ENCODE measurements around the gene SORCS2.

Gene SORCS2

DNA sequence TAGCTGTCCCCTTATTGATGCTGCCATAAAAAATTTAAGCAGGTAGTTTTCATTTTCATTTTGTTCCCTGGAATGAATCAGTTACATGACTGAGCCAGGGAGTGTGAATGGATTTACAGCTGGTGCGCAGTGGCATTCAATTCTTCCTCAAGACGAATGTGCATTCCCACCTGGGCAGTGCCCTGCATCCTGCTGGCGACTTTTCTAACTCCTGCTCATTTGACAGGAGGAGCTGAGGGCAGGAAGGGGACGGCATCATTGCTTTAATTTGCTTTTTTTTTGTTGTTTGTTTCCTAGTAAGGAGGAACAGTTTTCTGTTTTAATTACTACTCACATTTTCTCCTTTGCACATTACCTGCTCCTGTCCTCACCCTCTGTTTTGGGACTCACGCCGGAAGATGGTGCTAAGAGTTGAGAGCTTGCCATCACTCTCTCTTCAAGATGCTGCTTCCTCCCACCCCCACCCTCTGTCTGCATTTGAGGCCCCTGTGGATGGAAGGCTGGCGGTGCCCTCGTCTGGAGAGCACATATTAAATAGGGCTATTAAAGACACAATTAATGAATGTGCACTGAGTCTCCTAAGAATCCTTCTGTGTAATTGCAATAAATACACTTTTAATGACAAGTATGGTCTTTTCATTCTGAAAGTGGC lies 206.6 kb downstream of the SORCS2 start:
- DNase-seq = no peak

DNA sequence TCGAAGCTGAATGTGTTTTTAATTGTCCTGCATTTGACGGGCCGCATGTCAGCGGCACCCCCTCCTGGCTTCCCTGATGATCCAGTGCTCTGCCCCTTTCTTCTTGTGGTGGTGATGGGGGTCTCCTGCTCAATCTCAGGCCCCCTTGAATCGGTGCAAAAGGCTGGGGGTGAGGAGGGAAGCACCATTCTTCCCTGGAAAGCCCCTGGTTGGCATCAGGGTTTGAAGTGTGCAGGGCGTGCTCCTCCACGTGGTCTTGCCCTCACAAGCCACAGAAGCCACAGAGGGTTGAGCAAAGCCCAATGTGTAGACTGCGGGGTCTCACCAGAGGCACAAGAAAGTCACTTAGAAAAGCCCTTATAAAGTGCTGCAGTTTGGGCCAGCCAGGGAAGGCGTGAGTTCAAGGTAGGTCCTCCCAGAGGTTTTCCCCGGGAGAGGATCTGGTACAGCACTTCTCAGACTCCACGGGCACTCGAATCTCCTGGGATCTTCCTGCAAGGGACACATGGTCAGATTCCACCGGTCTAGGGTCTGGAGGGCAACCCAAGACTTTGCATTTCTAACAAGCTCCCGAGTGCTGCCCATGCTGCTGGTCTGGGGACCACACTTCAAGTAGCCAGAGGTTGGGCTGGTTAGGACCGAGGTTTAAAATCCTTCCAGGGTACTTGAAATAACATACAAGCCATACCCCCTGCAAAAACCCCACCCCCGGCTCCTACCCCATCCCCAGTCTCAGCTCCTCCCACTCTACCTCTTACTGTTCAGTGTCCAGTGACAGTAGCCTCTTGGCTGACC lies 207.3 kb downstream of the SORCS2 start:
- DNase-seq = no peak

DNA sequence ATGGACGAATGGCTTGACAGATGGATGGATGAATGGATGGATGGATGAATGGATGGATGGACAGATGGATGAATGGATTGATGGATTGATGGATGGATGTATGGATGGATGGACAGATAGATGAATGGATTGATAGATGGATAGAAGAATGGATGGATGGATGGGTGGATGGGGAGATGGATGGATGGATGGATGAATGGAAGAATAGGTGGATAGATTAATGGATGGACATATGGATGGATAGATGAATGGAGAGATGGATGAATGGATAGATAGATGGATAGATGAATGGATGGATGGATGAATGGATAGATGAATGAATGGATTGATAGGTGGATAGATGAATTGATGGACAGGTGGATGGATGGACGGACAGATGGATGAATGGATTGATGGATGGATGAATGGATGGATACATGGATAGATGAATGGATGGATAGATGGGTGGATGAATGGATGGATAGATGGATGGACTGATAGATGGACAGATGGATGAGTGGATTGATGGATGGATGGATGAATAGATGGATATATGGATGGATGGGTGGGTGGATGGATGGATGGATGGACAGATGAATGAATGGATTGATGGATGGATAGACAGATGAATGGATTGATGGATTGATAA lies 208.4 kb downstream of the SORCS2 start:
- DNase-seq = no peak

DNA sequence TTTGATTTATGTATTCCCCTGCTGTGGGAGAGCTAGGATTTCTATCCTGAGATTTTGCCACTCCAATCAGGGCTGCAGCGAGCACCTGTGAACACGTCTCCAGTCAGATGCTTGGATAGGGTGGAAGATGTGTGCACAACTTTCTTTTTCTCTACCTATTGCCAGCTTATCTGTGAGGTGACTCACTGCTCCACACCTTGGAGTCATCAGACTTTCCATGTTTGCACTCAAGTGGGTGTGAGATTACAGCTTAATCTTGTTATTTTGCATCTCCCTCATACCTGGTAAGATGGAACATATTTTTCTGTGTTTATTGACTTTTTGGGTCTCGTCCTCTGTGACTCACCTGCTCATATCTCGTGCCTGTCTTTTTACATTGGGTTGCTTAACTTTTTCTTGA lies 210.2 kb downstream of the SORCS2 start:
- no peak for DNase-seq

DNA sequence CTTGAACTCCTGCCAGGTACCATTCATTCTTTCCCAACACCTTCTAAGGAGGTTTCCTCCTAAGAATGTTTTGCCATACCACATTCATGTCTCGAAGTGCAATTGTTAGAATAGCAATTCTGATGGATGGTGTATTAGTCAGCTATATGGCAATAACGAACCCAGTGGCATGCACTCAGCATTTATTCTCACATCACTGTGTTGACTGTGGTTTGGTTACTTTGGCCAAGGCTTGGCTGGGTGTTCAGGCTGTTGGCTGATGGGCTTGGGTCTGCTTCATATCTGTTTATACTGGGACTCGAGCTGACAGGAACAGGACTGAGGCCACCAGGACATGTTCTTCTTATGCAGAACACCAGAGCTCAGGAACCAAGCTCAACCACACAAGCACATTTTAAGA lies 210.7 kb downstream of the SORCS2 start:
- no peak for DNase-seq

DNA sequence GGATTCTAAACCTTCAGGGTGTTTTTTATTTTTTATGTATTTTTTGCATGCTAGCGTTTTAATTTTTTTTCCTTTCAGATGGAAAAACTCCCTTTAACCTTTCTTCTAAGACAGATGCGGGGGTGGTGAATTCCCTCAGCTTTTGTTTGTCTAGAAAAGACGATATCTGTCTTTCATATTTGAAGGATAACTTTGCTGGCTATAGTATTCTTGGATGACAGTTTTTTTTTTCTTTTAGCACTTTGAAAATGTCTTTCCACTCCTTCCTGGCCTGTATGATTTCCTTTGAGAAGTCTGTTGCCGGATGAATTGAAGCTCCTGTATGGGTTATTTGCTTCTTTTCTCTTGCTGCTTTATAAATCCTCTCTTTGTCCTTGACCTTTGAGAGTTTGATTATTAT lies 215.8 kb downstream of the SORCS2 start:
- no peak for DNase-seq

DNA sequence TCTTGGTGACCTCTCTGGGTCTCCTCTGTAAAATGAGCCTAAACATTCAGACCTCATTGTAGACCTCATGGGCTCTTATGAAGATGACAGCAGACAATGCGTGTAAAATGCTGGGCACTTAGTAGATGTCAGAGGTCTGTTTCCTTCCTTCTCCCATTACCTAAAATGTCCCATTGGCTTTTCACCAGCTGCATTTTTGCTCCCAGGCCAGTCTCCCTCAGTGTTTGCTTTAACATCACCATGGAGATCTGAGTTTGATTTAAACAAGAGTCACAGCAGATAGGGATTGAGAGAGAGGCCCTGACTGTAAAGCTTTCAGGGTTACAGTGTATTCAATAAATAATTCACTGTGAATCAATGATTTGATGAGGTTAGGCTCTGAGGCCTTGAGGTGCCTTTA lies 218.1 kb downstream of the SORCS2 start:
- no peak for DNase-seq

DNA sequence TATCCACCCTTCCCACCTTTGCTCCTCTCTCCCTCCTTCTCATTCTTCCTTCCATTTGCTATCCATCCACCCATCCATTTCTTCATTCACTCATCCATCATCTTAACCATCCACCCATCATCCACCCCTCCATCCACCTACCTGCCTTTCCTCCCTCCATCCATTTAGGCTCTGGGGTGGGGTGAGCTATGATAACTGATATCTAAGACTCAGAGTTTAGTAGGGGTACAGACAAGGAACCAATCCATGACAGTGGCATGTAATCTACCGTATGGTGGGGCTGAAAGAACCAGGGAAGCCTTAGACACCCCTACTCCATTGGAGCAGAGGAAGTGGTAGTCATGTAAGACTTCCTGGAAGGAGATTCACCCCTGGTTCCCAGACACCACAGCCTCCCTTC lies 219.2 kb downstream of the SORCS2 start:
- DNase-seq = no peak

DNA sequence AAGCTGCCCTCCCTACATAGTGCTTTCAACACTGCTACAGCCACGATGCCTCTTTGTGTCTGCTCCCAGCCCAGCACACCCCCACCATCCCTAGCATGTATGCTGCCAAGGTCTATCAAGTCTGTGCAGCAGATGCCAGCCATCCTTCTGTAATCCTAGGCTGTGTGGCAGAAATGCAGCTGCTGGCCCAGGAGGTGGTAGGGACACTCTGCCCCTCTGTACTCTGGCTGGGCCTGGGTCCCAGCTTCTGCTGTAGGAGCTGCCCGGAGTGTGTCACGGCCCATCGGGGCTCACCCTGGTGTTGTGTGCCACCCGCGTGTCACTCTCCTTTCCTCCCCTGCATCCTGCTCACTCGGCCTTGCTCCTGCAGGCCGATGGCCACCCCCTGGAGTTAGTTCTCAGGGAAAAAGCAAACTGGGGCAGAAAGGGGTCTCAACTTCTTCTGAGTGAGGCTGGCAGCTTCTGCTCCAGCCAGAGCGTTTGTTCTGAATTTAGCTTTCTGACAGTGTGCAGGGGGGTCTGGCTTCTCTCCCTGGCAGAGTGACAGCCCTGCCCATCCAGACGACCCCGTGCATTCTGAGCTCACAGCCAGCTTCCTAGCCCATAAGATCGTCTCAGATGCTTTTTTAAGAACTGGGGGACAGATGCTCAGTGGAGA lies 219.7 kb downstream of the SORCS2 start:
- no peak for DNase-seq

DNA sequence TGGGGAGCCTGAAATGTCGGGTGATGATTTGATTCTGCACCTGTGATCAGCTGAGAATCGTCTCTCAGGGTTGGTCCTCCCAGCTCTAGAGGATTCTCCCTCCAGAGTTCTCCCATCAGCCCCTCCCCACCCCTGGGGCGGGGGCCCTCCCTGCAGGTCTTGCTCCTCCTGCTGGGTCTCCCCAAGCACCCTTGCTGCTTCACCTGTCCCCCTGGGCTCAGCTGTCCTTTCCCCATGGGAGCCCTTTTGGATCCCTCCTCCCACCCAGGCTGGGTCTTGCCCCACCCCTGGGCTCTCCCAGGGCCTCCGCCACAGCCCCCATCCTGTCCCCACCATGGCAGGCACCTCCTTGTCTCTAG lies 220.2 kb downstream of the SORCS2 start:
- no peak for DNase-seq

DNA sequence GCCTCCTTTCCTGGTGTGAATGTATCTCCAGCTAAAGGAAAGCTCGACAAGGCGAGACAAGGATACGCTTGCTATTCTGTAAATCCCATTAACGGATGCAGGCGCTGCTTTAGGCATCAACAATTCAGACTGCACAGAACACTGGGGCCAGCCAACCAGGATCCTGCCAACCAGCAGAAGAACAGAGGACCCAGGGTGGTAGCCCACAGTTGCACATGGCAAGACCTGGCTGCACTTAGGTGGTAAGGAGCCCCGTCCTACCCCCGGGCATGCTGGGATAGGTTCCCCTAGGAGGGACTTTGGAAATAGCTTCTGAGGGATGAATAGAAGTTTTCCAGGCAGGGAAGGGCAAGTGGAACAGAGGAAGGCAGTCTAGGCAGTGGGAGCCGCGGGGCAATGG lies 221.7 kb downstream of the SORCS2 start:
- DNase-seq = no peak

DNA sequence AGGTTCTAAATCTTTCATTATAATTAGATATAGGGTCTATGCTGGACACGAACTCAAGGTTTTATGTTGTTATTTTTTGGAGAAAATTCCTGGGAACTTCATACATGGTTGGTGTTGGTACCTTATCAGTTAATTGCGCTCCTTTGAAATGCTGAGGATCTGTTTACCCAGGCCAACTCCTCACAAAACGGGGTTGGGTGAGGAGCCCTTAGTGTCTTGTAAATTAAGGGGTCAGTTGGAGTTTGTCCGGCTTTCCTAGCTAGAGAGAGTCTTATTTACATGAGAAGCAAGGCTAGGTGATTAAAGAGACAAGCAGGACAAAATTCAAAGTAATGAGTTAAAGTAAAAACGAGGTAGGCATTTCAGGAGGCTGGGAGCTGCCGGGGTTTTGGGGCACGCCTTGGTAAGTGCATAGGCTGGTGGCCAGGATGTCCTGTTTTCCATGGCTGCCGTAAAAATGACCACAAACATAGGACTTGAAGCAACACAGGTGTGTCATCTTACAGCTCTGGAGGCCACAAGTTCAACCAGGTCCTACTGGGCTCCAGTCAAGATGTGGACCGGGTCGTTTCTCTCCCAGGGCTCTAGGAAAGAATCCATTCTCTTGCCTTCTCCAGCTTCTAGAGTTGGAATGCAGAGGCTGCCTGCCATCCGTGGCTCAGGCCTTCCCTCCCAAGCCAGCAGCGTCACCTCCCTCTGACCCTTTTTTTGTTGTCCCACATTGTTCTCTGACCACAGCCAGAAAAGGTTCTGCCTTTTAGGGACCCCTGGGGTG lies 222.6 kb downstream of the SORCS2 start:
- DNase-seq = no peak

DNA sequence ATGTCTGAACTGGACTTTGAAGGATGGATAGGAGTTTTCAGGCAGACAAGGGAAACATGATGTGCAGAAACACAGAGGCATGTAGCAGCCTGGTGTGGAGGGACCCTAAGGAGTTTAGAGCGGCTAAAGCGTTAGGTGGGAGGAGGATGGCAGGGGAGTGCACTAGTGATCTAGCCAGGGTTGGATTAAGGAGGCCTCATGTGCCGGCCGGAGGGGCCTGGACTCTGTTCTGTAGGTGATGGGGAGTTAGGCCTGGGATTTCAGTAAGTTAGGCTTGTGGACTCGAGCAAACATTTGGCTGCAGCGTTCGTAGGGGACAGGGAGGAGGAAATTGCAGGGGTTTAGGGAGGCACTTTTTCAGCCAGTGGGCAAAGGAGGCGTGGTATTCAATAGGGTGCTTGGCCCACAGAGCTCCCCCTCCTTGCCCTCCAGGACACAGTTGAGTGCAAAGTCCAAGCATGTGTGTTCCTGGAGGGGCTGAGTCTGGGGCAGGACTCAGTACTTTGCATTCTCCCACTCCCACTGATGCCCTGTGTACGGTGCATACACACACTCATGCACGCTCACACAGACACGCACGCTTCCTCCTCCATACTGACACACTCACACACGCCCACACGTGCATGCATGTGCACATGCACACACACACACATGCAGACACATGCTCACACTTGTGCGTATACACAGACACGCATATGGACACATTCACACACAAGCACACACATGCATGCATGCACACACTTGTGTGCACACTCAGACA lies 223.8 kb downstream of the SORCS2 start:
- no peak for DNase-seq

DNA sequence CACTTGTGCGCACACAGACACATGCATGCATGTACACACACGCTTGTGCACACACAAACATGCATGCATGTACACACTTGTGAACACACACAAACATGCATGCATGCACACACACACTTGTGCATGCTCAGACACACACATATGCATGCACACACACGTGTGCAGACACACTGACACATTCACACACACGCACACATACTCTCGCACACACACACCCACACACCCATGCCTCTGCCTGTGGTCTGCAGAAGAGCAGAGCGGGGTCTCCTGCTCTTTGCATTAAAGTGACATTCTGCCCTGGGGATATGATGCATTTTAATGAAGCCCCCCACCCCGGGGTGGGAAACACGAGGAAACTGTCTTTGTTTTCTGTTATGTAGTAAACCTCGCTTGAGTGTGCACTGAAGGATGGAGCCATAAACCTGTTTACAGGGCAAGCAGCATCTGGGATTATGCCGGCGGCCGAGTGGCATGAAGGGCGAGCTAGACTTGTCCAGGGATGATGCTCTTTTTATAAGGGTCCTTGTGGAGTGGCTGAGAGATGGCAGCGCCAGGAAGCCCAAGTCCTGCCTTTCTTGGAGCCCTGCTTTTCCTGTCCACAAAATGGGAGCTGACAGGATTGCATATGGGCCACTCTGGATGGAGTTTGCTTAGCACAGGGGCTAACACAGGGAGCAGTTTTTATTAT lies 224.6 kb downstream of the SORCS2 start:
- DNase-seq = no peak

DNA sequence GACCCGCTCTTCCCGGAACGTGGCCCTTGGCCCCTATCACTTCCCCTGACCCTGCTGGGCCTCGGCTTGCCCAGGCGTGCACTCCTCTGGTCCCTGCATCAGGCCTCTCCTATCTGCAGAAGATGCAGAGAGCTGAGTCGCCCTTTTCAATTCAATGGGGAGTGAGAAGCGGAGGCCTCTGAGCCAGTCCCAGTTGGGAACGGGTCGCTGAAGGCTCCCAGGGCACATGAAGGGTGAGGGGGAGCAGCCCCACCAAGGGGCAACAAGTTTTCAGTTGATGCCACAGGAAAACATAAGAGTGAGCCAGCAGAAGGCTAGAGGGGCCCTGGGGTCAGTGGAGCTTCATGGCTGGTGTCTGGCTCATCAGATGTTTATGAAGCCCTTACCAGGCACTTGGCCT lies 225.3 kb downstream of the SORCS2 start:
- DNase-seq = no peak

DNA sequence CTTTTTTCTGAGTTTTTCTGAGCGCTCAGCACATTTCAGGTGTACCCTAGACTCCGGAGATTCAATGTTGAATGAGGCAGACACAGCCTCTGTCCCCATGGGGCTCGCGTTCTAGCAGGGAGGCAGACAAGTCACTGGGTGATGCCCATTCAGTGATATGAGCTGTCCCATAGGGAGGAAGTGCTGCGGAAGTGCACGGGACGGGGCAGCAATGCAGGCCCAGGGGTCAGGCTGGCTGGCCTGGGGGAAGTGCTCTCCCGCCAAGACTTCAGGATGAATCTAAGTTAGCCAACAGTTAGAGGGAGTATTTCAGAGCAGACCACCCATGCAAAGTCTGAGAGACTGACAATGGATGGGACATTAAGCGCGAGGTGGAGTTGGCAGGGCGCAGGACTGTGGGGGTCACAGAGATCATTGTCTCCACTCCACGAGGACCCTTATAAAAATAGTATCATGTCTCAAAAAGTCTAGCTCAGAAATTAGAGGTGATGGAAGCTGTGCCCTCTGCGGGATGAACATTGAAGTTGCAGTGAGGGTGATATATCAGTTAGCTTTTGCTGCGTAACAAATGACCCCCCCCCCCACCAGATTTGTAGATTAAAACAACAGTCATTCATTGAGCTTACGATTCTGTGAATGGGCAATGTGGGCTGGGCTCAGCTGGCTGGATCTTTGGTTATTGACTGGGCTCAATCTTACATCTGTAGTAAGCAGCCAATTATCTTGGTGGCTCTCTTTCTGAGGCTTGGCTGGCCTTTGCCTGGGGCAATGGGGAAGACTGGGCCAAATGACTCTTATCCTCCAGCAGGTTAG lies 226.0 kb downstream of the SORCS2 start:
- DNase-seq = no peak

DNA sequence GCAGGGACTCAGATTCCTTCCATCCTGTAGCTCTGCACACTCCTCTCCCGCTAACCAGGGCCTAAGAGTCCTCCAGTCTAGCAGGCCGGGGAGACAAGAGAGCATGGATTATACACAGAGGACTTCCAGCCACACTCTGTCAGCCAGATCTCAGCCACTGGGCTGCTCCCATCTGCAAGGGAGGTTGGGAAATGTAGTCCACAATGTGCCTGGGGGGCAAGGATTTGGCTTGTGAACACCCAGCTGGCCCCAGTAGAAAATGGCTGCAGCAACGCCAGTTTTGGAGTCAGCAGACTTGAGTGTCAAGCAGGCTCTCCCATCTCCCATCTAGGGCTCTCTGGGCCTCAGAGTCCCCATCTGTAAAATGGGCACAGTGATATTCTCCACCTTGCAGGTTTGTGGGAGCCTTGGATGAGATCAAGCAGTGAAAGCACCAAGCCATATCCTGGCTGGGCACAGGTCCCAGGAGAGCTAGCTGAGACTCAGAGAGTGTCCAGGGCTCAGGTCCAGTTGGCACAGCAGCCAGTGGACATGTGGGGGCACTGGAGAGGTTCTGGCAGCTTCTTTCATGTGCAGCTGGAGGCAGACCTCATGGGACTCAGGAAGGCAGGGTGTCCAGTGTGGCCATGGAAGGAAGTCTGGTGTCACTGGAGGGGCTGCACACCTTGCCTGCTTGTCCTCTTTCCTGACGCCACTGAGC lies 227.8 kb downstream of the SORCS2 start:
- DNase-seq = no peak

DNA sequence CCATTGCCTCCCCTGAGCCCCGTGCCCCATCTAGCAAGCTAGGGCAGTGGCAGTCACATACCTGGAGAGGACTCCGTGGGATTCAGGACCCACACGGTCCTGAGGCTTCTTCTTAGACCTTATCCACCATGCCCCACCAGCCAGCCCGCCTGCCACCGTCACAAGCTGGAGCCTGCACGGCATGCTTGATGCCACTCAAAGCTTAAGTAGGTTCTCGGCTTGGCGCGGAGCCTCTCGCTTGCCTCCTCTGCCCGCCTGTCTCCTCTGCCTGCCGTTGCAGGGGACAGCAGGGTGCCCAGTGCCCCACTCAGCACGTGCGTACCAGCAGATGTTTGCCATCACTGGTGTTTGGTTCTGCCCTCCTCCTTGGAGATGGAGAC lies 228.3 kb downstream of the SORCS2 start:
- DNase-seq = no peak

DNA sequence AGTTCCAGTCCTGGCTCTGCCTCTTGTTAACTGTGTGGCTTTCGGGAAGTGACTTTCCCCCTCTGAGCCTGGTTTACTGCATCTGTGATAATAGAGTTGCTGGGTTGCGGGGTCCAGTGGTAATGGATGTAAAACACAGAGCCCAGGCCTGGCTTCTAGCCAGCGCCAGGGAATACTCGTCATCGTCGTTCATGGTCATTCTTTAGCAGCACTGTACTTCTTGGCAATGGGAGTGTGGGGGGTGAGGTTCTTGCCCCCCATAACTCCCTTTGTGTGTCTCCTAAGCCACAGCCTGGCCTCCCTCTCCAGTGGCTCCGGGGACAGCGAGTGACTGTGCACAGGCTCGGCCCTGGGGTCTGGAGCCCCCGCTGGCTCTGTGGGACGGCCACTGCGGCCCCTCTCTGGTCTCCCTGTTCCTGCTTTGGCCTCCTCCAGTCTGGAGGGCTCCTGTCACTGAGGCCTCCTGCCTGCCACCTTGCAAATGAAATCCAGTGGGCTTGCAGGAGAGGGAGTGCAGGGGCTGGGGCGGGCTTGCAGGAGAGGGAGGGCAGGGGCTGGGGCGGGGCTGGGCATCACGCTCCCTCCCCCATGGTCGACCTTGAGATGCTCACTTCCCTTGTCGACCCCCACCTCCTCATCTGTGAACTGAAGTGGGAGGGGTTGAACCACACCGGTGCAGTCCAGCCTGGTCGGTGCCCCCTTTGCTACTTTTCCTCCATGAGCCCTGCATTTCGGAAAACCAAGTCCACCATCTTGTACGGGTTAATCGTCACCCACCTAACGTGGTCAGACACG lies 229.2 kb downstream of the SORCS2 start:
- DNase-seq = no peak
